GM12872 (cell line): ENCODE measurements around the gene NEB.

Source experiments
- CTCF ChIP-seq: IDR thresholded peaks from 3 replicates; pipeline ENCODE4 v1.5.1; 2011; ENCODE audit warnings: low read depth, mild to moderate bottlenecking, low read length, moderate library complexity; ENCODE audit not compliant: insufficient read depth

Gene NEB

GRCh38 chr2:151619337-151619989 is 114.8 kb downstream of the NEB start:
- TF ChIP-seq CTCF = no peak

GRCh38 chr2:151616760-151617339 is 117.4 kb downstream of the NEB start:
- no peak for TF ChIP-seq CTCF

- TF ChIP-seq CTCF = no peak
These were observed 119.5 kb downstream of the NEB start for GRCh38 chr2:151614606-151615306.

DNA sequence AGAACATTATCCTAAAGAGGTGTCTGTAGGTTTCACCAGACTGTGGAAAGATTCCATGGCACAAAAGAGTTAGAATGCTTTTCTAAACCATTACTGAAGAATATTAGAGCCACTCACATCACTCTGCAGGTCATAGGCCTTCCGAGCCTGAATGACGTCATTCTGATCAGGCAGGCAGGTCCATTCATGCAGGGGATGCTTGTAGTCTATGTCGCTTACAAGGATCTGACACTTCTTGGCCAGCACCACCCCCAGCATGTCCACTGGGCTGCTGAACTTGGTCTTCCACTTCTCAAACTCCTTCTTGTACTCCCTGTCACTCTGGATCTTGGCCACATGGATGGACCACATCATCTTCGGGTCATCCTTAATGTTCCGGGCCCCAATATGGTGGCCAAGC is 120.1 kb downstream of the NEB start:
- TF ChIP-seq CTCF = no peak

DNA sequence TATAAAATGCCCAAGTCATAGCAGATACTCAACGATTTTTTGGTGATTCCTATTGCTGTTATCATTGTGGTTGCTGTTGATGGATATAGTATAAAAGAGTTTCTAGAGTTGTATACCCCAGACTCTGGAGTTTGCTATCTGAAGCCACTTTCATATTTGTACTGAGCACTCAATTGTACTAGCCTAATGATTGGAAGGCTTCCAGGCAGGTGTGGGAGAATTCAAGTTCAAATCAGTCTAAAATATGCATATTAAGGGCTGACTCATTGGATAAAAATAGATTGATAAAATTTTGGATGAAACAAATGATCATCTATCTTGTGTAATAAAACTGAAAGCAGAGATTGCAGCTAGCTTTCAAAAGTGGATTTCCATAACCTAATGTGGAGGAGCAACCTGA is 122.9 kb downstream of the NEB start:
- TF ChIP-seq CTCF = no peak

- no peak for TF ChIP-seq CTCF
These were observed 124.0 kb downstream of the NEB start for GRCh38 chr2:151610310-151610709.

DNA sequence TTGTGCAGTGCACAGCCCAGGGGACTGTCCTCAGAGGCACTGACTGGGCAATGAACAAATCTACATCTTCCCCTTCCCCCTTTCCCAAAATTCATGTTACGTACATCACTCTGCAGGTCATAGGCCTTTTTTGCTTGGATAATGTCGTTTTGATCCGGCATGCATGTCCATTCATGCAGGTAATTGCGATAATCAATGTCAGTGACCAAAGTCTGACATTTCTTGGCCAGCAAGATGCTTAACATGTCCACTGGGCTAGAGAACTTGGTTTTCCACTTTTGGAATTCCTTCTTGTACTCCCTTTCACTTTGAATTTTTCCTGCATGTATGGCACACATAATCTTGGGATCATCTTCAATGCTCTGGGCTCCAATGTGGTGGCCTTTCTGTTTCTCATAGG is 124.6 kb downstream of the NEB start:
- TF ChIP-seq CTCF = no peak
